Activated CD8-positive, alpha-beta T cell treated with anti-CD3 and anti-CD28 coated beads, Interleukin-2, amount 10 ng/mL, durations not matched to agents 7 days and 5 days (primary cell): Measurements from ENCODE around the gene WNK2. TPM values are rescaled to one million over a fixed set of nuclear protein-coding genes. Genes with fewer than 3 reads are reported as not detected.
A peak's percentile ranks its signal among the peaks of the same experiment; 100 is the strongest.
"Not testable (repeated sequence)": the region's sequence is repeated elsewhere in the genome, so short reads cannot be mapped to it uniquely, and the experiment has no call there.

Experiments
- ATAC-seq: fragments of 150-1000 bp; cut with Tn5 transposase; one replicate; pipeline ENCODE4 v1.10.0; 2021; ENCODE audit warnings: moderate library complexity
- CTCF ChIA-PET: fragments of 350-600 bp; sonication (Branson Sonifier 250); formaldehyde crosslinking; loops from one replicate; lab custom pipeline; 2021; ENCODE audit warnings: antibody characterized with exemption; lab: Charles Lee
- POLR2A ChIA-PET: fragments of 350-600 bp; sonication (Branson Sonifier 250); formaldehyde crosslinking; loops from one replicate; lab custom pipeline; 2021; ENCODE audit warnings: antibody characterized with exemption; lab: Charles Lee
- DNase-seq: peaks from one replicate; pipeline ENCODE4 v3.0.0-alpha.2; 2020
- H3K27ac Mint-ChIP-seq: one replicate; pipeline ENCODE4 v1.8.0; 2021; ENCODE audit warnings: mild to moderate bottlenecking, mixed read lengths
- H3K27me3 Mint-ChIP-seq: one replicate; pipeline ENCODE4 v1.8.0; 2021; ENCODE audit warnings: low read depth, mixed read lengths
- H3K36me3 Mint-ChIP-seq: one replicate; pipeline ENCODE4 v1.8.0; 2021; ENCODE audit warnings: low read depth, mixed read lengths
- H3K4me1 Mint-ChIP-seq: one replicate; pipeline ENCODE4 v1.8.0; 2021; ENCODE audit warnings: low read depth, mixed read lengths
- H3K4me3 Mint-ChIP-seq: one replicate; pipeline ENCODE4 v1.8.0; 2021; ENCODE audit warnings: mild to moderate bottlenecking, mixed read lengths
- H3K9me3 Mint-ChIP-seq: one replicate; pipeline ENCODE4 v1.8.0; 2022; ENCODE audit warnings: mixed read lengths; ENCODE audit not compliant: insufficient read depth
- total RNA-seq, 2 experiments: library from RNA; stranded (reverse); gene quantifications; one replicate each; pipeline ENCODE4 v1.2.3, GENCODE V29; 2021

The WNK2 gene
- total RNA-seq, 2 experiments from 2014 or later, result not detected

GRCh38 chr9:93309889-93310425 is 126.0 kb downstream of the WNK2 start:
- Mint-ChIP-seq H3K9me3 (no peaks in the 10 kb centered on the region), H3K27me3 (peaks cover 15% of the 10 kb centered on the region), H3K4me1 (no peaks in the 10 kb centered on the region), H3K4me3 (no peak overlapping the region), H3K36me3 (no peaks in the 10 kb centered on the region), H3K27ac (no peak overlapping the region)
- no peak for ATAC-seq
- CTCF ChIA-PET, result no interaction called here
- DNase-seq, result no peak
- POLR2A ChIA-PET, result no interaction called here

GRCh38 chr9:93315118-93315517 is 131.2 kb downstream of the WNK2 start:
- Mint-ChIP-seq H3K9me3 (no peaks in the 10 kb centered on the region), H3K4me1 (peaks cover 9% of the 10 kb centered on the region), H3K4me3 (no peak overlapping the region), H3K27me3 (peaks cover 37% of the 10 kb centered on the region), H3K27ac (no peak overlapping the region), H3K36me3 (no peaks in the 10 kb centered on the region)
- DNase-seq, result no peak
- CTCF ChIA-PET, result interaction anchor here (1.3 to 1.5 kb wide), 2 partner anchors 10 to 13 kb away, joined by 3 read pairs; no protein-coding TSS in a partner anchor
- ATAC-seq, result no peak
- POLR2A ChIA-PET, result no interaction called here

GRCh38 chr9:93315960-93316359 is 132.0 kb downstream of the WNK2 start:
- Mint-ChIP-seq H3K9me3 (no peaks in the 10 kb centered on the region), H3K4me3 (no peak overlapping the region), H3K27me3 (peaks cover 33% of the 10 kb centered on the region), H3K27ac (no peak overlapping the region), H3K4me1 (peaks cover 9% of the 10 kb centered on the region), H3K36me3 (no peaks in the 10 kb centered on the region)
- DNase-seq, result no peak
- ATAC-seq, result no peak
- ChIA-PET CTCF (interaction anchor here (1.3 to 1.5 kb wide), 2 partner anchors 11 to 12 kb away, joined by 3 read pairs; no protein-coding TSS in a partner anchor), POLR2A (interaction anchor here (0.6 kb wide), 1 partner anchor 280 kb away, joined by 3 read pairs; no protein-coding TSS in a partner anchor)

GRCh38 chr9:93316726-93317494 is 133.0 kb downstream of the WNK2 start:
- H3K4me1 Mint-ChIP-seq, result peaks cover 9% of the 10 kb centered on the region
- no peaks in the 10 kb centered on the region for H3K9me3 Mint-ChIP-seq
- POLR2A ChIA-PET, result no interaction called here
- CTCF ChIA-PET, result no interaction called here
- H3K4me3 Mint-ChIP-seq, result no peak overlapping the region
- peaks cover 32% of the 10 kb centered on the region for H3K27me3 Mint-ChIP-seq
- H3K36me3 Mint-ChIP-seq, result no peaks in the 10 kb centered on the region
- no peak for DNase-seq
- ATAC-seq, result no peak
- H3K27ac Mint-ChIP-seq, result no peak overlapping the region

- no peaks in the 10 kb centered on the region for H3K36me3 Mint-ChIP-seq
- POLR2A ChIA-PET, result no interaction called here
- H3K4me1 Mint-ChIP-seq, result peaks cover 9% of the 10 kb centered on the region
- DNase-seq (peak; percentile 40), ATAC-seq (peak; percentile 58)
- H3K27me3 Mint-ChIP-seq, result peaks cover 31% of the 10 kb centered on the region
- CTCF ChIA-PET, result no interaction called here
- H3K9me3 Mint-ChIP-seq, result no peaks in the 10 kb centered on the region
- H3K27ac Mint-ChIP-seq, result no peak overlapping the region
- peak overlapping the region; percentile 4 for H3K4me3 Mint-ChIP-seq
Measured at GRCh38 chr9:93317495-93318094, 133.7 kb downstream of the WNK2 start.

- Mint-ChIP-seq H3K9me3 (no peaks in the 10 kb centered on the region), H3K27me3 (peaks cover 27% of the 10 kb centered on the region), H3K36me3 (no peaks in the 10 kb centered on the region), H3K27ac (no peak overlapping the region), H3K4me1 (peaks cover 9% of the 10 kb centered on the region), H3K4me3 (no peak overlapping the region)
- POLR2A ChIA-PET, result no interaction called here
- no peak for DNase-seq
- CTCF ChIA-PET, result no interaction called here
- no peak for ATAC-seq
Measured at GRCh38 chr9:93318480-93318879, 134.5 kb downstream of the WNK2 start.

- ATAC-seq (no peak), DNase-seq (no peak)
- H3K4me3 Mint-ChIP-seq, result no peak overlapping the region
- POLR2A ChIA-PET, result no interaction called here
- no peak overlapping the region for H3K27ac Mint-ChIP-seq
- peaks cover 27% of the 10 kb centered on the region for H3K27me3 Mint-ChIP-seq
- CTCF ChIA-PET, result no interaction called here
- H3K4me1 Mint-ChIP-seq, result peaks cover 9% of the 10 kb centered on the region
- no peaks in the 10 kb centered on the region for H3K36me3 Mint-ChIP-seq
- no peaks in the 10 kb centered on the region for H3K9me3 Mint-ChIP-seq
Measured at GRCh38 chr9:93319301-93319991, 135.5 kb downstream of the WNK2 start.

- DNase-seq (no peak), ATAC-seq (no peak)
- Mint-ChIP-seq H3K4me1 (peaks cover 9% of the 10 kb centered on the region), H3K27ac (no peak overlapping the region), H3K36me3 (no peaks in the 10 kb centered on the region), H3K27me3 (peaks cover 24% of the 10 kb centered on the region), H3K4me3 (no peak overlapping the region), H3K9me3 (no peaks in the 10 kb centered on the region)
- CTCF ChIA-PET, result no interaction called here
- POLR2A ChIA-PET, result no interaction called here
Measured at GRCh38 chr9:93319992-93320500, 136.1 kb downstream of the WNK2 start.

- POLR2A ChIA-PET, result no interaction called here
- Mint-ChIP-seq H3K27me3 (peaks cover 19% of the 10 kb centered on the region), H3K9me3 (no peaks in the 10 kb centered on the region), H3K4me3 (no peak overlapping the region), H3K27ac (no peak overlapping the region), H3K36me3 (no peaks in the 10 kb centered on the region), H3K4me1 (peaks cover 9% of the 10 kb centered on the region)
- ATAC-seq, result no peak
- no peak for DNase-seq
- CTCF ChIA-PET, result no interaction called here
Measured at GRCh38 chr9:93320591-93321219, 136.8 kb downstream of the WNK2 start.

GRCh38 chr9:93321220-93321610 is 137.3 kb downstream of the WNK2 start:
- peaks cover 8% of the 10 kb centered on the region for H3K4me1 Mint-ChIP-seq
- ATAC-seq, result no peak
- H3K4me3 Mint-ChIP-seq, result no peak overlapping the region
- H3K9me3 Mint-ChIP-seq, result no peaks in the 10 kb centered on the region
- H3K27ac Mint-ChIP-seq, result no peak overlapping the region
- DNase-seq, result no peak
- peaks cover 15% of the 10 kb centered on the region for H3K27me3 Mint-ChIP-seq
- ChIA-PET CTCF (no interaction called here), POLR2A (no interaction called here)
- H3K36me3 Mint-ChIP-seq, result no peaks in the 10 kb centered on the region

GRCh38 chr9:93323446-93323954 is 139.6 kb downstream of the WNK2 start:
- H3K27ac Mint-ChIP-seq, H3K4me3 Mint-ChIP-seq, CTCF ChIA-PET, H3K36me3 Mint-ChIP-seq, POLR2A ChIA-PET, H3K27me3 Mint-ChIP-seq, H3K9me3 Mint-ChIP-seq, DNase-seq, H3K4me1 Mint-ChIP-seq, ATAC-seq: not testable (repeated sequence)
